NCI-H1436 (cell line): ENCODE results near the gene FSTL3.
"Not testable (repeated sequence)": the region's sequence is repeated elsewhere in the genome, so short reads cannot be mapped to it uniquely, and the experiment has no call there.

Experiments
- DNase-seq: peaks from one replicate; lab custom pipeline; 2025; lab: John Stamatoyannopoulos, UW

FSTL3 gene

GRCh38 chr19:676339-677105 lies at the start of gene FSTL3:
Gene FSTL3, plus strand, starts transcription at chr19:676392. Its CDS starts 32 bp downstream, at chr19:676424.
- no peak for DNase-seq

GRCh38 chr19:626566-626965 lies 49.6 kb upstream of the FSTL3 start:
- DNase-seq: not testable (repeated sequence)

DNA sequence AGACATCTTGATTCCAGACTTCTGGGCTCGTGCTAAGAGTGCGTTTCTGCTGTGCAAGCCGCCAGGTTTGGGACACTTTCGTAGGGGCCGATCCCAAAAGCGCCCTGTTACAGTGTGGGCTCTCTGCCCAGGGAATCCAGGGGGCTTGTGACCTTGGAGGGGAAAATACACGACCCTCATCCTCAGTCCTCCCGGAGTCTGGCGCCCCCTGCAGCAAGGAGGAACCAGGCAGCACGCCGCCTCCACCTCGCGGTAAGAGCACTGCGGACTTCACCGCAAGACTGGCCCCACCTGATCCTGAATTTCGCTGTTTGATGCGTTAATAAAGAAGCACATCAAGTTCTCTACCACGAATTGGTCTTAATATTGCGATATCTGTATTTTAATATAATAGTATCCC lies 48.0 kb upstream of the FSTL3 start:
- no peak for DNase-seq

DNA sequence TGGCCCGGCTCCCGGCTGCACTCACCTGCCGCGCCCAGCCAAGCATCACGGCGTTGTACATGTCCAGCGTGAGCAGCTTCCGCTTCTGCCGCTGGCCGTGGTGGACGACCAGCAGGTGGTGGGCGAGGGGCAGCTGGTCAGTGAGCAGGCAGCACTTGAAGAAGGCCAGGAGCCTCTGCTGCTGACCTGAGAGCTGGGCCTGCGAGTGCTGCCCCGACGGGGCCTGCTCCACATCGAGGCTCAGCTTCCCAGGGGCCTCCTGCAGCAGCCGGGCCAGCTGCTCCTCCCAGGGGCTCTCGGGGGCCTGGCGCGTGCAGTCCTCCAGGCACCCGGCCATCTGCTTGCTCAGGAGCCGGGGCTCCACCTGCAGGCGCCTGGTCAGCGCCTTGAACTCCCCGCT lies 46.7 kb upstream of the FSTL3 start:
- not testable (repeated sequence) for DNase-seq

- DNase-seq: no peak
Measured at GRCh38 chr19:629961-630714, 46.1 kb upstream of the FSTL3 start.

DNA sequence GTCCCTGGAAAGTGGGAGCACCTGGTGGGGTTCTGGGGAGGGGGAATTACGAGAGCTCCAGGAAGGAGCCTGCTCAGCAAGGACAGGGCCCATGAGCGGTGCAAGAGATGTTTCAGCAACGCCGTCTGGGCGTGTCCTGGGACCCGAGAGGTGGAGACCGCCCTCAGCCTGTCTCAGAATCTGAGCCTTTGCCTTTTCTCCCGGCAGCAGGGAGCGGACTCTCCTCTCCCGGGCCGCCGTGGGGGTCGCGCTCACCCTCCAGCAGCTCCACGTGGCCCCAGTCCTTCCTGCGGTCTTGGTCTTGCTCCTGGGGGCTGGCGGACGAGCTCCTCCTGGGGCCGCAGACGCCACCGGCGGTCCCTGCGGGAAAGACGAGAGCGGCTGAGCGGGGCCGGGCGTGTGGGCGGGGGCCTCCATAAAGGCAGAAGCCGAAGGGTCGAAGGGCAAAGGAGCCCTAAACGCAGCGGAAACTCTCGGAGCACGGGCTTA lies 43.6 kb upstream of the FSTL3 start:
- DNase-seq: no peak

DNA sequence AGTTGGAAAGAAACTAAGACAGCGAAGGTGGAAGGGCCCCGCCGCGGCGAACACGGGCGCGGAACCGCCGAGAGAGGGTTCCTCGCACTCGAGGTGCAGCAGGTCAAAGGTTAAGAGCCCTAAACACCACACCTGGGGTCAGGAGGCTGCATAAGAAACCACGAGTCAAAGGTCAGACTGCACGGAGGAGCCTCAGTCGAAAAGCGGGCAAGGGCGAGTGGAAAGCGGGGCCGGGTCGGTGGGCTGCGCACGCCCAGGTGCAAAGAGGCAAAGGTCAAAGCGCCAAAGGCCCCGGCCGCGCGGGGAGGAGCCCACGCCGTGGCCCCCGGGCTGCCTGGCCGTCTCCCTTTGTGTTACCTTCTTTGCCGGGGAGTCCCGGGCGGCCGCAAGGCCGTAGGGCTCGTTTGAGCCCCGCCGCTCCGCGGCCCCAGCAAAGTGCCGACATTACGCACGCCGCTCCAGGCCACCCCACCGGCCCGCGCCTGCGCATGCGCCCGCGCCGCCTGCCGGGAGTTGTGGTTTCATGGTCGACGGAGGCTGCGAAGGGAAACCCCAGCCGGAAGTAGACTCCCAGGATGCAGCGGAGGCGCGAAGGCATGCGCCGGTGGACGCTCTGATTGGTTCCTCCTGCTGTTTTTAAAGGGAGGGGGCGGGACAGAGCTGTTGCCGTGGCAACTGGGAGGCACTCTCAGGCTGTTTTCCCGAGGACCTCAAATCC lies 43.0 kb upstream of the FSTL3 start, which contains the start of gene POLRMT:
Gene POLRMT, minus strand, starts transcription at position 470 of the 718 bp plus-strand sequence. Its CDS starts 25 bp downstream, at position 445.
- peak; percentile 97 for DNase-seq

GRCh38 chr19:633786-634639 lies 42.2 kb upstream of the FSTL3 start:
- no peak for DNase-seq

GRCh38 chr19:634975-635652 lies 41.1 kb upstream of the FSTL3 start:
- no peak for DNase-seq

GRCh38 chr19:638906-639252 lies 37.3 kb upstream of the FSTL3 start:
- no peak for DNase-seq

- DNase-seq: peak; percentile 93
Measured at GRCh38 chr19:639253-640160, 36.7 kb upstream of the FSTL3 start, which contains the start of gene FGF22. Gene FGF22, plus strand, starts transcription at chr19:639879. Its CDS starts 47 bp downstream, at chr19:639926.

DNA sequence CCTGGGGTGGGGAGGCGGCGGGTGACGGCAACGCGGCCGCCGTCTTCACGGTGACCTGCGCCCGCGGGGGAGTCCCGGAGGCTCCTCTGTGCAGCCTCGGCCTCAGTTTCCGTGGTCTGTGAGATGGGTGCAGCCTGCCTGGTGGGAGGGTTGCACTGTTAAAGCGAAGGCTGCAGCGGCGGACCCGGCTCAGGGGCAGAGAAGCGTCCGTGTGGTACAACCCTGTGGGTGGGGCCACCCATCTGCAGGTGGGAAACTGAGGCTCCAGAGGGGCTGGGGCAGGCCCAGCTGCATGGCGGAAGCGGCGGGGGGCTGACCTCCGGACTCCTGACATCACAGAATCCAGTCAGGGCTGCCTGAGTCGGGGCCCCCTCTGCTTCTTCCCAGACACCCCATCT lies 36.0 kb upstream of the FSTL3 start:
- no peak for DNase-seq

DNA sequence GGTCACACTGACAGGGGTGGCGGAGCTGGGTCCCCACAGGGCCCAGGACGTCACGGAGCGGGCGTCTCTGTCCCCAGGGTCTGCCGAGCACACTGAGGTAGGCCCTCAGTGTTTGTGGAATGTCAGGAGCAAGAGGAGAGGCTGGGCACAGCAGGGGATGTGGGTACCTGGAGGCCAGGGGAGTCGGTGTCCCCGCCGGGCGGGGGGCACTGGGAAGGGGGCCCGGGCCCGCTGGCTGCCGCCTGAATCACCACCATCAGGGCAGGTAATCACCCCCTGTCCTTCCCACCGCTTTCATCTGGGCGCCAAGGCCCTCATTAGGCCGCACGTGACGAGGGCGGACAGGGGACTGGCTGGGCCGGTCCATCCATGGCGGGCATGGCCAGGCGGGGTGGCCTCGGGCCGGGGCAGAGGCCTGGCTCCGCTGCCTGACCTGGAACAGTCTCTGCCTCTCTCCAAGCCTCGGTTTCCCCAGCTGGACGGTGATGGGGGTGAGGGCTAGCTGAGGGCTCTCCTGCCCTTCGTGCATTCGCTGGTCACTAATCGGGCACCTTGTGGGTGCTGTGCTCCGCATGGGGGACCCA lies 35.5 kb upstream of the FSTL3 start:
- no peak for DNase-seq

- DNase-seq: no peak
Measured at GRCh38 chr19:641702-642101, 34.5 kb upstream of the FSTL3 start.

- no peak for DNase-seq
Measured at GRCh38 chr19:642767-643727, 33.1 kb upstream of the FSTL3 start.

DNA sequence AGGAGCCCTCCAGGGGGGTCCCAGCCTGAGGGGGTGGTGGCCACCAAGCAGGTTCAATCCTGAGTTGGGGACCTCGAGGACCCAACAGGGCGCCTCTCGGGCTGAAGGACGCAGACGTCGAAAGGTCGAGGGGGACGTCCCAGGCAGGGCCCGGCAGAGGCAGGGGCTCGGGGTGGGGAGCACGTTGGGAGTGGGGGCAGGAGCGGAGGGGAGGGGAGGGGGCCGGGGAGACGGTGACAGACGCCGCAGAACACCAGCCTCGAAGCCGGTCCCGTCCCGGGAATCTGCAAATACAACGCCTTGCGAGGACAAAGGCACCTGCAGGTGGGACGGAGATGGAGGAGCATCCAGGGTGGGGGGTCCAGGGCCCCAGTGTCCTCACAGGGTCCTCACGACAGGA lies 32.5 kb upstream of the FSTL3 start:
- no peak for DNase-seq

DNA sequence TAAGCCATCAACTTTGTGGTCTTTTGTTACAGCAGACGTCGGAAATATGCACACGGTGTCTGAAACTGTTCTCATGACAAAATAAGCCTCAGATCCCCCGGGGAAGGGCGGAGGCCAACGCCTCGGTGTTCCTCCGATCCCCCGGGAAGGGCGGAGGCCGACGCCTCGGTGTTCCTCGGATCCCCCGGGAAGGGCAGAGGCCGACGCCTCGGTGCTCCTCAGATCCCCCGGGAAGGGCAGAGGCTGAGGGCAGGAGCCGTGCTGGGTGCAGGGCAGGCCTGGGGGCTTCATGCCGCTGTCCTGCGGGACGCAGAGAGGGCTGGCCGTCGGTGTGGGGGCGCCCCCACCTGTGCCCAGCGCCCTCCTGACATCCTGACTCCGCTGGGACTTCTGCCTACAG lies 31.8 kb upstream of the FSTL3 start:
- no peak for DNase-seq

- DNase-seq: no peak
Measured at GRCh38 chr19:644789-645188, 31.4 kb upstream of the FSTL3 start.
